ENCODE results near the gene LIMS1.

GRCh38 chr2:108577099-108577498, 42.8 kb downstream of the LIMS1 start:
- TF ChIP-seq EZH2 (IDR thresholded peaks at IDR 0.05; ENCODE audit: borderline replicate concordance, insufficient read depth, low read depth, low read length, poor library complexity, severe bottlenecking), result no peak
- TF ChIP-seq, protein P1, sequence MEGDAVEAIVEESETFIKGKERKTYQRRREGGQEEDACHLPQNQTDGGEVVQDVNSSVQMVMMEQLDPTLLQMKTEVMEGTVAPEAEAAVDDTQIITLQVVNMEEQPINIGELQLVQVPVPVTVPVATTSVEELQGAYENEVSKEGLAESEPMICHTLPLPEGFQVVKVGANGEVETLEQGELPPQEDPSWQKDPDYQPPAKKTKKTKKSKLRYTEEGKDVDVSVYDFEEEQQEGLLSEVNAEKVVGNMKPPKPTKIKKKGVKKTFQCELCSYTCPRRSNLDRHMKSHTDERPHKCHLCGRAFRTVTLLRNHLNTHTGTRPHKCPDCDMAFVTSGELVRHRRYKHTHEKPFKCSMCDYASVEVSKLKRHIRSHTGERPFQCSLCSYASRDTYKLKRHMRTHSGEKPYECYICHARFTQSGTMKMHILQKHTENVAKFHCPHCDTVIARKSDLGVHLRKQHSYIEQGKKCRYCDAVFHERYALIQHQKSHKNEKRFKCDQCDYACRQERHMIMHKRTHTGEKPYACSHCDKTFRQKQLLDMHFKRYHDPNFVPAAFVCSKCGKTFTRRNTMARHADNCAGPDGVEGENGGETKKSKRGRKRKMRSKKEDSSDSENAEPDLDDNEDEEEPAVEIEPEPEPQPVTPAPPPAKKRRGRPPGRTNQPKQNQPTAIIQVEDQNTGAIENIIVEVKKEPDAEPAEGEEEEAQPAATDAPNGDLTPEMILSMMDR (IDR thresholded peaks at IDR 0.05), result no peak

Measured in B cell (primary cell).